Effector memory CD8-positive, alpha-beta T cell (primary cell): ENCODE data around the gene CBFA2T3.
A peak's percentile ranks its signal among the peaks of the same experiment; 100 is the strongest.

Experiments used
- ATAC-seq: fragments of 150-1000 bp; cut with Tn5 transposase; replicated peaks from 2 replicates; pipeline ENCODE4 v1.10.0; 2021; ENCODE audit warnings: mild to moderate bottlenecking, moderate library complexity
- DNase-seq, 3 experiments: peaks; one replicate each; pipeline ENCODE4 v3.0.0; 2021
- H3K27ac Mint-ChIP-seq, 2 donors: one replicate each; pipeline ENCODE4 v1.8.0; 2022; ENCODE audit warnings: mild to moderate bottlenecking in 2 of 2, mixed read lengths in 2 of 2, moderate library complexity in 2 of 2
- H3K27me3 Mint-ChIP-seq, 2 donors: one replicate each; pipeline ENCODE4 v1.8.0; 2022; ENCODE audit warnings: mixed read lengths in 2 of 2
- H3K36me3 Mint-ChIP-seq: one replicate; pipeline ENCODE4 v1.8.0; 2022; ENCODE audit warnings: mild to moderate bottlenecking, moderate library complexity, mixed read lengths; ENCODE audit not compliant: insufficient read depth
- H3K4me1 Mint-ChIP-seq, 2 donors: one replicate each; pipeline ENCODE4 v1.8.0; 2022; ENCODE audit warnings: low read depth in 2 of 2, mixed read lengths in 2 of 2
- H3K4me3 Mint-ChIP-seq, 2 donors: one replicate each; pipeline ENCODE4 v1.8.0; 2022; ENCODE audit warnings: mild to moderate bottlenecking in 2 of 2, mixed read lengths in 2 of 2, moderate library complexity in 2 of 2
- H3K9me3 Mint-ChIP-seq, 2 donors: one replicate each; pipeline ENCODE4 v1.8.0; 2022; ENCODE audit warnings: mixed read lengths in 2 of 2

CBFA2T3 gene

DNA sequence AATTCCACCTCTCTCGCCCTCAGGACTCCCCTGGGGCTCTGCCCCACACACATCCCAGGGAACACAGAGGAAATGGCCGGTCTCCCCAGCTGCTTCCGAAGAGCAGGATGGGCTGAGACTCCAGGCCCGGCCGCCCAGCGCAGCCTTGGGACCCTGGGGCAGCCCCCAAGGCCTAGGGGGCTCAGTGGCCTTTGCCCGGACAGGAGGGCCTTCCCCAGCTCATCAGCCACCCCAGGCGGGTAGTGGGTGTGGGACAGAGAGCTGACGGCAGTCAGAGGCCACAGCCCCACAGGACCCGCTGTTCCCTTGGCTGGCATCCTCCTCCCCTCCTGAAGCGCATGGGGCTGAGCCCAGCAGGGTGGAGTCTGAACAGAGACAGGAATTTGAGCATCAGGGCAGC, 6.2 kb upstream of the CBFA2T3 start:
- H3K27me3 Mint-ChIP-seq = peaks cover 18 to 68% of the 10 kb centered on the region in 2 donors
- H3K4me3 Mint-ChIP-seq = no peak overlapping the region
- H3K9me3 Mint-ChIP-seq = no peaks in the 10 kb centered on the region
- H3K36me3 Mint-ChIP-seq = peaks cover 4% of the 10 kb centered on the region
- H3K27ac Mint-ChIP-seq = no peak overlapping the region
- ATAC-seq (no peak), DNase-seq (no peak)
- peaks cover 0 to 6% of the 10 kb centered on the region in 2 donors for H3K4me1 Mint-ChIP-seq

DNA sequence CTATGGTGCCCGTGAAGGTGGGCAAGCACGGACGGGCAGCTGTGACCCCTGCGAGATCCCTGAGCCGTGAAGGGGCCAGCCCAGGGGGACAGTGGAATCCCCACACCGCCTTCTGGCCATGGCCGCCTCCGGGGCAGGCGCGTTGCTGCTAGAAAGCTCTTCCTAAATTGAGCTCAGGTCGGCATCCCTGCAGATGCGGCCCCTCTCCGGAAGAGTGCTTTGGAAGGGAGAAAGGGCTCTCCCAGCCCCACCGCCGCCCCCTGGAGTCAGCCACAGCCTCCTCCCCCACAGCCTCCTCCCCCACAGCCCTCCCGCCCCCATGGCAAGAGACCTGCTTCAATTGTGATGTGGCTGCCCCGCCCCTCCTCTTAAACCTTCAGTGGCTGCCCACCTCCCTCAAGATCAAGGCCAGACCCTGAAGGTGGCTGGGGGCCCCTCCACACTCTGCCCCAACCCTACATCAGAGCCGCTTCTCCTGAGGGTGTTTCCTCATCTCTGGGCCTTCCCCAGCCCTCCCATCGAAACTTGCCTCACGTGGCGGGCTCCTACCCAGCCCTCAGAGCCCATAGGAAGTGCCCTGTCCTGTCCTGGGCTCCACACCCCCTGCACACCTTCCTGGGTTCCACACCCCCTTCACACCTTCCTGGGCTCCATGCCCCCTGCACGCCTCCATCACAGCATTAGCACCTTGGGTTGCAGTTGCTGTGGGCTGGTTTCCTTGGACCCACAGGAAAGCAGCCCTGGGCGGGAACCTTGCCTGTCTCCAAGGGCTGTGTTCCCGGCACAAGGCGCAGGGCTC, 5.5 kb upstream of the CBFA2T3 start:
- Mint-ChIP-seq H3K27me3 (peaks cover 21 to 71% of the 10 kb centered on the region in 2 donors), H3K4me3 (no peak overlapping the region), H3K27ac (no peak overlapping the region), H3K4me1 (peaks cover 0 to 6% of the 10 kb centered on the region in 2 donors), H3K36me3 (peaks cover 4% of the 10 kb centered on the region), H3K9me3 (no peaks in the 10 kb centered on the region)
- ATAC-seq = no peak
- DNase-seq = no peak

DNA sequence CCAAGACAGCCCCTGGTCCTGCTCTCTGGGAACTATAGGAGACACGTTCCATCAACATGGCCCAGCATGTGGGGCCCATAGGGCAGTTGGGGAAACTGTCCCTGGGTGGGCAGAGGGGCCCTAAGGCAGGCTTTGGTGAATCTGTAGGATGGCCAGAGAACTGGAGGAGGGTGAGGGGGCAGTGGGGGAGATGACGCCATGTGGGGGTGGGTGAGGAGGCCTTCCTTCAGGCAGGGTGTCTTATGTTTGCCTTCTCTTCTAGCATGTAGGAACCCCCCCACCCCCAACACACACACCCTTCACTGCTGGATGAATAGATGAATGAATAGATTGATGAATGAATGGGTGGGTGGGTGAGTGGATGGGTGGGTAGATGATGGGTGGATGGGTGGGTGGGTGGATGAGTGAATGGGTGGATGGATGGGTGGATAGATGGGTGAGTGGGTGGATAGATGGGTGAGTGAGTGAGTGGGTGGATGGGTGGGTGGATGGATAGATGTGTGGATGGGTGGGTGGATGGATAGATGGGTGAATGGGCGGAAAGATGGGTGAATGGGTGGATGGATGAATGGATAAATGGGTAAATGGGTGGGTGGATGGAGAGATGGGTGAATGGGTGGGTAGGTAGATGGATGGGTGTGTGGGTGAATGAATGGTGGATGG, 2.5 kb upstream of the CBFA2T3 start:
- H3K4me3 Mint-ChIP-seq = no peak overlapping the region
- ATAC-seq (no peak), DNase-seq (no peak)
- peaks cover 4% of the 10 kb centered on the region for H3K36me3 Mint-ChIP-seq
- H3K9me3 Mint-ChIP-seq = no peaks in the 10 kb centered on the region
- H3K4me1 Mint-ChIP-seq = peaks cover 0 to 13% of the 10 kb centered on the region in 2 donors
- no peak overlapping the region for H3K27ac Mint-ChIP-seq
- peaks cover 41 to 94% of the 10 kb centered on the region in 2 donors for H3K27me3 Mint-ChIP-seq

DNA sequence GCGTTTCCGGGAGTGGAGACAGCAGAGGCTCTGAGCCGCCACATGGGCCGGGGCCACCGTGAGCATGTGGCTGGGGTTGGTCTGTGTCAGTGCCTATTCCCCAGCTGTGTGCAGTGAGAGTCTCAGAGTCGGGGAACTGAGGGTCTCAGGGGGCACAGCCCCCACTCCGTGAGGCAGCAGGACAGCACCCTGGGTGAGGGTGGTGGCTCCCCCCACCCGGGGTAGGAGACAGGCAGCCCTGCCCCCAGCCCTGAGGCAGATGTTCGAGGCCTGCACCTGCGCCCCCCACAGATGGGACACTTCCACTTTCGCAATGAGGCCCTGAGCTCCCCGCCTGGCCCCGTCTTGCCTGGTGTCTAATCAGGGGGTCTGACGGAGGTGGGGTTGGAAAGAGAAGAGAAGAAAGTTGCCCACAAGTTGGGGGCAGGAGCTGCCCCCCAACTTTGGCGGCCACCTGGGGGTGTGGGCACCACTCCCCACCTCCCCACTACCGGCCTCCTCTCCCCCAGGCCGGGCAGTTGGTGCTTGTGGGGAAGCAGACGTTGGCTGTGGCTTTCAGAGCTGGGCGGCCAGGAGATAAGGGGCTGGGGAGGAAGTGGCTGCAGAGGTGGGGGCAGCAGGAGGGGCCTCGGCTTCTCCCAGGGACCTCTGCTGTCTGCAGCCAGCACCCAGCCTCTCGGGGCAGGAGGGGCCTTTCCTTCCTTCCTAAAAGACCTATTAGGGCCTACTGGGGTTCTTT, 1.8 kb upstream of the CBFA2T3 start:
- peaks cover 48 to 94% of the 10 kb centered on the region in 2 donors for H3K27me3 Mint-ChIP-seq
- peaks cover 0 to 11% of the 10 kb centered on the region in 2 donors for H3K4me1 Mint-ChIP-seq
- no peaks in the 10 kb centered on the region for H3K9me3 Mint-ChIP-seq
- DNase-seq (no peak), ATAC-seq (peak; percentile 19)
- H3K4me3 Mint-ChIP-seq = no peak overlapping the region
- peaks cover 4% of the 10 kb centered on the region for H3K36me3 Mint-ChIP-seq
- no peak overlapping the region for H3K27ac Mint-ChIP-seq

DNA sequence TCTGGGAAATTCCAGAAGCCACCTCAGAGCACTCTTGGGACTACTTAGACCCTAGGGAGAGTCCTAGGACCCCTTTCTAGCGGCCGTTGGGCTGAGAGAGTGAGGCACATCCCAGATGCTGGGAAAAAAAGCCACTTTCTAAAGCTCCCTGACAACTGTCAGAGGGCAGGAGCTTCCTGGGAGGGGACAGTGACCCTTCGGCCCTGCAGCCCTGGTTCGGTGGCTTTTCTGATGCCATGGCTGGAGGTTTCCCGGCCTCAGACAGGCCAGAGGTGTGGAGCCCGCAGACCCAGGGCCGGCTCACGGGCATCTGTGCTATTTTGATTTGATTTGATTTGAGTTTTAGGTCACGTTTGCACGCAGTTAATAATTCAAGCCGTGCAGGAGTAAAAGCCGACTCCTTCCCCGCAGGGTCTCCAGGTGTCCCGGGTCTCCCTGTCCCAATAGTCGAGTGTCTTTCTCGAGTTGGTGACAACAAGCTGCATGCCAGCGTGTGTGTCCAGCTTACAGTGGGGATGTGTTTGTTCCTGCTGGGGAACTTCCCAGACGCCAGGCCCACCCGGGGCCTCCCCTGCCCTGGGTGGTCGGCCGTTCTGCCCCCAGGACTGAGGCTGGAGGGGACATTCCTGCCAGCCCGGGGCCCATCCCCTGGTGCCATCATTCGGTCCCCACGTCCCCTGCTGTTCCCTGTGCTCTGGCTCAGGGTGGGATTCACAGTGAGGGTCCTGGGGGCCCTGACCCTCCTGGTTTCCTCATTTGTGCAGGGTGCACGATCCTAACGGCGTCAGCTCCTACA, 1.0 kb upstream of the CBFA2T3 start:
- no peak overlapping the region for H3K4me3 Mint-ChIP-seq
- peaks cover 50 to 94% of the 10 kb centered on the region in 2 donors for H3K27me3 Mint-ChIP-seq
- H3K9me3 Mint-ChIP-seq = no peaks in the 10 kb centered on the region
- no peak overlapping the region for H3K27ac Mint-ChIP-seq
- peaks cover 4% of the 10 kb centered on the region for H3K36me3 Mint-ChIP-seq
- no peak for DNase-seq
- no peak for ATAC-seq
- H3K4me1 Mint-ChIP-seq = peaks cover 0 to 11% of the 10 kb centered on the region in 2 donors

DNA sequence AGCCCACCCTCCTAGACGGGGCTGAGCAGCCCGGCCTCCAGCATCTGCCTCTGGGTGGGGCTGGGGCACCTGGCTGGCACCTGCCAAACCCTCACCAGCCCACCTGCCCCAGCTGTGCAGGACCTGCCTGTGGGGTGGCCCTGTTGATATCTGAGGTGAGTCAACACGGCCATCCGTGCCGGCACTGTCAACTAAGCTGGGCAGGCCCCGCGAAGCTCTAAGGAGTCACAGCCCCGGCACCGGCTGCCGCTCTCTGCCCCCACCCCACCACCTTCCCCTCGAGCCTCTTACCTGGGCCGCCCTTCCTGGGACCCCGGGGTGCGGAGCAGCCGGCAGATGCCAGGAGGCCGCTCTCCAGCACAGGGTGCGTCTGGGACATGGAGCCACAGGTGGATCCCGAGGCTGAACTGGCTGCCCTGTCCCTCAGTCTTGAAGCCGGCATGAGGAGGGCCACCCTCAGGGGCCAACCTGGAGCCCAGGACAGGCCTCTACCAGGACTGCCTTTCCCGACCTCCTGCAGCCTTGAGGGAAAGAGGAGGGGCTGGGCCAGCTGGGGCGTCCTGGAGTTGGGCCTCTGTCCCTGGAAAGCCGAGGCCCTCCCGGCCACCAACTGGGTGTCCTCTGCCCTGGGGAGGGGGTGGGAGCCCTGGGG, 515 bp downstream of the CBFA2T3 start:
- ATAC-seq = no peak
- H3K36me3 Mint-ChIP-seq = no peaks in the 10 kb centered on the region
- peaks cover 0 to 7% of the 10 kb centered on the region in 2 donors for H3K4me1 Mint-ChIP-seq
- DNase-seq = no peak
- peaks cover 43 to 94% of the 10 kb centered on the region in 2 donors for H3K27me3 Mint-ChIP-seq
- no peak overlapping the region for H3K27ac Mint-ChIP-seq
- peak overlapping the region in 1 of 2 donors; percentile 52 for H3K4me3 Mint-ChIP-seq
- no peaks in the 10 kb centered on the region for H3K9me3 Mint-ChIP-seq

DNA sequence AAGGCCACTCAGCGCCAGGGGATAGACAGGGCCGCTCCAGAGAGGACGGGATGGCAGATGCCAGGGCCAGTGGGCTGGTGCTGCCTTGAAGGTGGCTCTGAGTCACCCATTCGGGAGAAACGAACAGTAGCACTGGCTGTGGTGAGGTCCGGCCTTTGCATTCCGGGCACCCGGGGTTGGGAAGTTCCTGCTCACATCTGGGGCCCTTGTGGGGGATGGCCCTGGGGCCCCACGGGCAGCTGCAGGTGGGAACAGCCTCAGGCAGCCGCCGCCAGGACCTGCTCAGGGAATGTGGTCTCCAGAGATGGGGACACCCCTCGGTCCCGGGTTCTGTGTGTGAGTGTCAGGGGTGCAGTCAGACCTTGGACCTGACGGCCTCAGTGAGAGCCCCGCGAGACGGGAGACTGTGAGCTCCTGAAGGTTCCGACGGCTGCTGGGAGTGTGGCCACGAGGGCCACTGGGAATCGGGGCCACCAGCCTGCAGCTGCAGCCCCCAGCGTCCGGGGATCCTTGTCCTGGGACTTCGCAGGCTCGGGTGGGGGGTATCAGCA, 1.4 kb downstream of the CBFA2T3 start:
- no peak for DNase-seq
- Mint-ChIP-seq H3K9me3 (no peaks in the 10 kb centered on the region), H3K4me3 (no peak overlapping the region), H3K4me1 (peaks cover 0 to 7% of the 10 kb centered on the region in 2 donors), H3K36me3 (no peaks in the 10 kb centered on the region), H3K27ac (no peak overlapping the region), H3K27me3 (peaks cover 43 to 91% of the 10 kb centered on the region in 2 donors)
- no peak for ATAC-seq

DNA sequence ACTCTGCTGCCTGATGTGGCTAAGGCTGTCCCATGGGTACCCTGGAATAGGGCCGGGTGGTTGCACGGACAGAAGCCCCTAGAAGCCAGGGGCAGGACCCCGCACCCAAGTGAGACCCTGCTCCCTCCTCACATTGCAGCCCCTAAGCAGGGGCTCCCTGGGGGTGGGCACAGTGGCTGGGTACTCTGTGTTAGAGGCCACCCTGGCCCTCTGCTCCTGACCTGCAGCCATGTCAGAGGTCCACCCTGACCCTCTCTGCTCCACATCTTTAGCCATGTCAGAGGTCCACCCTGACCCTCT, 2.1 kb downstream of the CBFA2T3 start:
- ATAC-seq (no peak), DNase-seq (no peak)
- Mint-ChIP-seq H3K9me3 (no peaks in the 10 kb centered on the region), H3K36me3 (no peaks in the 10 kb centered on the region), H3K27ac (no peak overlapping the region), H3K27me3 (peaks cover 43 to 88% of the 10 kb centered on the region in 2 donors), H3K4me1 (peaks cover 0 to 7% of the 10 kb centered on the region in 2 donors), H3K4me3 (no peak overlapping the region)

DNA sequence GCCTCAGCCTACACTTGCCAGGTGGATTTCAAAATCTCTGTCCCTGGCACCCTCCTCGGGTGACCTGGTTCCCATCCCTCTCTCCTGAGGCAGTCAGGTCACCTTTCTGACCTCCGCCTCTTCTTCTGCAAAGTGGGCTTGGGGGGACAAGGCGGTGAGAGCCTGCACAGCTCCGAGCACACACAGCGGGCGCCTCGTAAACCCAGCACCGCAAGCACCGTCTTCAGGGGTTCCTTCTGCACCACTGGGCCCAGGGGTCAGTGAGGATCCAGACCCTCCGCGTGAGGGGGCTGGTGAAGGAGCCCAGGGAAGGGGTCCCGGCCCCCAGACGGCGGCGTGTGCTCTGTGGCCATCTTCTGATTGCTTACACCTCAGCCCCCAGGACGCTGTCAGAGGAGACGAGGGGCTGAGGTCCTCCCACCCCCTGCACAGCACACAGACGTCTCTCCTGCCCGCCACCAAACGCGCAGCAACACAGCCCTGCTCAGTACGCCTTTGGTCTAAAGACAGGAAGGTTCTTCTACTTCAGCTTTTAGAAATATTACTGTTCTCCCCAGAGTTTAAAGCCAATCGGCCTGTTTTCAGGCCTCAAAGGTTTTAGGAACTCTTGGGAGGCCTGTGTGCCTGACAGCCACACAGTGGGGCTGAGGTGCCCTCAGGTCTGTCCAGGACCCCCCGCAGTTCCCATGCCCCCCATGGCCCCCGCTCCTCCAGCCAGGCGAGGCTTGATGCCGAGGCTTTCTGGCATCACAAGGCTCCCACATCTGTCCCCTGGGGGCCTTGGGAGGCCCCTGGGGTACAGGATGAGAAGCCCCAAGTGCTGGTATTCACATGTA, 2.7 kb downstream of the CBFA2T3 start:
- H3K27me3 Mint-ChIP-seq = peaks cover 41 to 88% of the 10 kb centered on the region in 2 donors
- H3K4me1 Mint-ChIP-seq = peaks cover 0 to 7% of the 10 kb centered on the region in 2 donors
- no peak overlapping the region for H3K4me3 Mint-ChIP-seq
- no peak for DNase-seq
- H3K9me3 Mint-ChIP-seq = no peaks in the 10 kb centered on the region
- H3K36me3 Mint-ChIP-seq = no peaks in the 10 kb centered on the region
- H3K27ac Mint-ChIP-seq = no peak overlapping the region
- no peak for ATAC-seq

DNA sequence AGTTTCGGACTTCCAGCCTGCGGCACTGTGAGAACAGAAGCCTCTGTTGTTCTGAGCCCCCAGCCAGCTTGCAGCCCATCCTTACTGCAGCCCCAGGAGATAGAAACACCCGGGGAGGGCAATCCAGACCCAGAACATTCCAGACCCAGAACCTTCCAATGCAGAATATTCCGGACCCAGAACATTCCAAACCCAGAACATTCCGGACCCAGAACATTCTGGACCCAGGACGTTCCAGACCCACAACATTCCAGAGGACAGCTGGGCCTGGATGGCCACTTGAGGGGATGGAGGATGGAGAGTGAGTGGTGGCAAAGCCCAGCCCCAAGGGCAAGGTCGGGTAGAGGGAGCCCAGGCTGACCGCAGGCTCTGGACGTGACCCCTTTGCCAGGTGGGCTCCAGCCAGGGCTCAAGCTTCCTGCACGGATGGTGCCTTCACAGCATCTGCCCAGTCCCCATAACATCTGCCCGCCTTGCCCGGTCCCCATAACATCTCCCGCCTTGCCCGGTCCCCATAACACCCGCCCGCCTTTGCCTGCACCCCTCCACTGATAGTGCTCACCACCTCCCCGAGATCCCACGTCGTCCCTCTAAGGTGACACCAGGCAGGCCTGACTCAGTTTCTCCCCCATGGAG, 3.5 kb downstream of the CBFA2T3 start:
- H3K36me3 Mint-ChIP-seq = no peaks in the 10 kb centered on the region
- H3K27ac Mint-ChIP-seq = no peak overlapping the region
- no peak overlapping the region for H3K4me3 Mint-ChIP-seq
- peaks cover 33 to 84% of the 10 kb centered on the region in 2 donors for H3K27me3 Mint-ChIP-seq
- peaks cover 0 to 7% of the 10 kb centered on the region in 2 donors for H3K4me1 Mint-ChIP-seq
- no peaks in the 10 kb centered on the region for H3K9me3 Mint-ChIP-seq
- ATAC-seq (no peak), DNase-seq (no peak)

DNA sequence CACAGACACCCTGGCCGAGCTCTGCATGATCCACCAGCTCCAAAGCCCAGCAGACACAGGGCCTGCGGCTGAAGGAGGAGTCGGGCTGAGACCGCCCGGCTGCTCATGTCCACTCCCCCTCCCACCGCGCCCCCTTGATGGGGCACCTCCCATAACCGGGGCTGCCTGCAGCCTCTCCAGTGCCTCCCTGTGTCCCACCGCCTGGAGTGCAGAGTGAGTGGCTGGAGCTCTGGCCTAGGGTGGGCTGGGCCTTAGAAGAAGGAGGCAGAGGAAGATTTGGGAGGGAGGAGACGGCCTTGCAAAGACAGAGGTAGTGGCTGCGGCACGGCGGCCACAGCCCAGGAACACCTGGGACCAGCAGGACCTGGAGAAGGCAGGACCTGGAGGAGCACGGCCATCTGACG, 4.0 kb downstream of the CBFA2T3 start:
- no peak for ATAC-seq

More for the DNA sequence above, 4.0 kb downstream of the CBFA2T3 start:
- Mint-ChIP-seq H3K27ac (no peak overlapping the region), H3K4me1 (peaks cover 0 to 7% of the 10 kb centered on the region in 2 donors), H3K9me3 (no peaks in the 10 kb centered on the region), H3K27me3 (peaks cover 33 to 82% of the 10 kb centered on the region in 2 donors), H3K4me3 (no peak overlapping the region), H3K36me3 (no peaks in the 10 kb centered on the region)
- no peak for DNase-seq
